HEK293 (cell line): ENCODE data around the gene PTPN6.

ENCODE experiments used
- FEZF1 ChIP-seq: fragments of 450-650 bp; formaldehyde crosslinking; IDR thresholded peaks from 2 replicates; pipeline ENCODE4 v1.5.1; 2016; ENCODE audit warnings: missing biosample characterization, missing genetic modification characterization
- GLI2 ChIP-seq: fragments of 450-650 bp; formaldehyde crosslinking; IDR thresholded peaks from 2 replicates; pipeline ENCODE4; 2017; ENCODE audit warnings: missing biosample characterization, missing genetic modification characterization, low read depth, borderline replicate concordance
- GLIS2 ChIP-seq: fragments of 450-650 bp; formaldehyde crosslinking; IDR thresholded peaks from 2 replicates; pipeline ENCODE4 v1.5.1; 2016; ENCODE audit warnings: missing biosample characterization, missing genetic modification characterization
- IKZF3 ChIP-seq: fragments of 450-650 bp; IDR thresholded peaks from 2 replicates; pipeline ENCODE4 v1.5.0; 2018; ENCODE audit warnings: missing biosample characterization, mild to moderate bottlenecking, missing genetic modification characterization, moderate library complexity
- REPIN1 ChIP-seq: fragments of 450-650 bp; formaldehyde crosslinking; IDR thresholded peaks from 2 replicates; pipeline ENCODE4 v1.5.1; 2017; ENCODE audit warnings: missing biosample characterization, missing genetic modification characterization, low read depth
- TCF7L2 ChIP-seq: IDR thresholded peaks from 2 replicates; pipeline ENCODE4 v1.6.1; 2011; ENCODE audit warnings: low read depth, mild to moderate bottlenecking, inconsistent platforms, low read length, moderate library complexity, borderline replicate concordance
- ZNF10 ChIP-seq: fragments of 450-650 bp; formaldehyde crosslinking; IDR thresholded peaks from 2 replicates; pipeline ENCODE4 v1.5.1; 2017; ENCODE audit warnings: missing biosample characterization, missing genetic modification characterization
- ZNF184 ChIP-seq: fragments of 450-650 bp; IDR thresholded peaks from 2 replicates; pipeline ENCODE4 v1.5.1; 2018; ENCODE audit warnings: missing biosample characterization, mild to moderate bottlenecking, missing genetic modification characterization
- ZNF211 ChIP-seq: fragments of 450-650 bp; formaldehyde crosslinking; IDR thresholded peaks from 2 replicates; pipeline ENCODE4 v1.5.1; 2016; ENCODE audit warnings: low read depth, missing biosample characterization, missing genetic modification characterization
- ZNF214 ChIP-seq: fragments of 450-650 bp; formaldehyde crosslinking; IDR thresholded peaks from 2 replicates; pipeline ENCODE4 v1.5.1; 2017; ENCODE audit warnings: missing biosample characterization, mild to moderate bottlenecking, missing genetic modification characterization, borderline replicate concordance
- ZNF266 ChIP-seq: fragments of 450-650 bp; formaldehyde crosslinking; IDR thresholded peaks from 2 replicates; pipeline ENCODE4 v1.5.1; 2016; ENCODE audit warnings: missing biosample characterization, missing genetic modification characterization, low read depth
- ZNF366 ChIP-seq: fragments of 450-650 bp; formaldehyde crosslinking; conservative IDR thresholded peaks from 2 replicates; pipeline ENCODE4 v1.5.1; 2016; ENCODE audit warnings: missing biosample characterization, missing genetic modification characterization
- ZNF48 ChIP-seq: fragments of 450-650 bp; formaldehyde crosslinking; IDR thresholded peaks from 2 replicates; pipeline ENCODE4 v1.5.1; 2016; ENCODE audit warnings: missing biosample characterization, missing genetic modification characterization
- ZNF514 ChIP-seq: fragments of 450-650 bp; formaldehyde crosslinking; IDR thresholded peaks from 2 replicates; pipeline ENCODE4 v1.5.1; 2016; ENCODE audit warnings: missing biosample characterization, missing genetic modification characterization
- ZNF621 ChIP-seq: fragments of 450-650 bp; formaldehyde crosslinking; IDR thresholded peaks from 2 replicates; pipeline ENCODE4 v1.5.1; 2017; ENCODE audit warnings: missing biosample characterization, missing genetic modification characterization
- ZNF626 ChIP-seq: fragments of 450-650 bp; sonication (Bioruptor Pico); formaldehyde crosslinking; IDR thresholded peaks from 2 replicates; pipeline ENCODE4 v1.5.1; 2018; ENCODE audit warnings: missing biosample characterization, missing genetic modification characterization, inconsistent platforms
- ZNF629 ChIP-seq: fragments of 450-650 bp; formaldehyde crosslinking; IDR thresholded peaks from 2 replicates; pipeline ENCODE4 v1.5.1; 2017; ENCODE audit warnings: missing biosample characterization, missing genetic modification characterization
- ZNF76 ChIP-seq: fragments of 450-650 bp; formaldehyde crosslinking; IDR thresholded peaks from 2 replicates; pipeline ENCODE4; 2016; ENCODE audit warnings: low read depth, missing biosample characterization, missing genetic modification characterization, borderline replicate concordance
- TF ChIP-seq, protein P1 (sequence below): fragments of 450-650 bp; formaldehyde crosslinking; IDR thresholded peaks from 2 replicates; pipeline ENCODE4 v1.5.1; 2017; ENCODE audit warnings: missing biosample characterization, missing genetic modification characterization
- TF ChIP-seq, protein P2 (sequence below): fragments of 450-650 bp; formaldehyde crosslinking; IDR thresholded peaks from 2 replicates; pipeline ENCODE4 v1.5.1; 2016; ENCODE audit warnings: missing biosample characterization, missing genetic modification characterization
- TF ChIP-seq, protein P3 (sequence below): fragments of 450-650 bp; formaldehyde crosslinking; IDR thresholded peaks from 2 replicates; pipeline ENCODE4 v1.5.1; 2016; ENCODE audit warnings: missing biosample characterization, missing genetic modification characterization
- TF ChIP-seq, protein P4 (sequence below): fragments of 450-650 bp; formaldehyde crosslinking; IDR thresholded peaks from 2 replicates; pipeline ENCODE4 v1.5.1; 2016; ENCODE audit warnings: missing biosample characterization, missing genetic modification characterization, borderline replicate concordance
- TF ChIP-seq, protein P5 (sequence below): fragments of 450-650 bp; formaldehyde crosslinking; IDR thresholded peaks from 2 replicates; pipeline ENCODE4; 2016; ENCODE audit warnings: missing biosample characterization, missing genetic modification characterization
- TF ChIP-seq, protein P6 (sequence below): fragments of 450-650 bp; formaldehyde crosslinking; IDR thresholded peaks from 2 replicates; pipeline ENCODE4 v1.5.0; 2017; ENCODE audit warnings: missing biosample characterization, missing genetic modification characterization, borderline replicate concordance

PTPN6 gene

DNA sequence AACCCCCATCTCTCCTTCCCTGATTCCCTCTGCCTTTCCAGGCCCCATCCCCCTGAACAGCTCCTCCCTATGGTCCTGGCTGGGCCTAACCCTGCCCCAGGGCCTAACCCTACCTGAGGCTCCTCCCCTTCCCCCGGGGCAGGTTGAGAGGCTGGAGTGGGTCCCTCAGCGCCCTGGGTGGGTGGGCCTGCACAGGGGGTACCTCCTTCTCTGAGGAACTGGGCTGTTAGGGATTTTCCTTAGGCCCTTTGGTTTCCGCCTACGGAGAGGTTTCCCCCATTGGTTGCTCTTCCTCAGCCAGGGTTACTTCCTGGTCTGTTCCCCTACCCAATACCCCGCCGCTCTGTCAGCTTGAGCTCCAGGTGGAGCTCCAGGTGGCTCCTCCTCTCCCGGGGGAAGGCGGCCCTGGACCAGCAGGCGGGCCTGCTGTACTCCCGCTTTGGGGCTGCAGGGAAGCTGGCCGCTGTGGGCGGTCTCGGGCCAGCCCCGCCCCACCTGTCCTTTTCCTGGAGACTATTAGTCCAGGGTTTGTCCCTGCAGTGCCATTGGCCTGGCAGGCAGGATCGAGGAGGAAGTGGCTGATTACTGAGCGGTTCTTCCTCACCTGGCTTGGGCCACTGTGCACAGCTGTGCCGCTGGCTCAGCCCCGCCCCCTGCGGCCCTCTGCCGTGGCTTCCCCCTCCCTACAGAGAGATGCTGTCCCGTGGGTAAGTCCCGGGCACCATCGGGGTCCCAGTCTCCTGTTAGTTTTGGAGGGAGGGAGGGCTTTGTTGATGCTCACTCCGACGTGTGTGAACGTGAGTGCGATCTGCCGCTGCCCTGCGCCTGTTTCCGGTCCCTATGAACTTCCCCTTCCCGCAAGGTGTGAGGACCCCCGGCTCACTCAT, 4.9 kb upstream of the PTPN6 start (continued):
- TF ChIP-seq ZNF10 (tag by site-specific recombination), result no peak
- no peak for TF ChIP-seq ZNF514 (tag by site-specific recombination)
- TF ChIP-seq ZNF629 (tag by site-specific recombination), result no peak
- TF ChIP-seq GLIS2, result peak; percentile 65
- TF ChIP-seq, protein P1, sequence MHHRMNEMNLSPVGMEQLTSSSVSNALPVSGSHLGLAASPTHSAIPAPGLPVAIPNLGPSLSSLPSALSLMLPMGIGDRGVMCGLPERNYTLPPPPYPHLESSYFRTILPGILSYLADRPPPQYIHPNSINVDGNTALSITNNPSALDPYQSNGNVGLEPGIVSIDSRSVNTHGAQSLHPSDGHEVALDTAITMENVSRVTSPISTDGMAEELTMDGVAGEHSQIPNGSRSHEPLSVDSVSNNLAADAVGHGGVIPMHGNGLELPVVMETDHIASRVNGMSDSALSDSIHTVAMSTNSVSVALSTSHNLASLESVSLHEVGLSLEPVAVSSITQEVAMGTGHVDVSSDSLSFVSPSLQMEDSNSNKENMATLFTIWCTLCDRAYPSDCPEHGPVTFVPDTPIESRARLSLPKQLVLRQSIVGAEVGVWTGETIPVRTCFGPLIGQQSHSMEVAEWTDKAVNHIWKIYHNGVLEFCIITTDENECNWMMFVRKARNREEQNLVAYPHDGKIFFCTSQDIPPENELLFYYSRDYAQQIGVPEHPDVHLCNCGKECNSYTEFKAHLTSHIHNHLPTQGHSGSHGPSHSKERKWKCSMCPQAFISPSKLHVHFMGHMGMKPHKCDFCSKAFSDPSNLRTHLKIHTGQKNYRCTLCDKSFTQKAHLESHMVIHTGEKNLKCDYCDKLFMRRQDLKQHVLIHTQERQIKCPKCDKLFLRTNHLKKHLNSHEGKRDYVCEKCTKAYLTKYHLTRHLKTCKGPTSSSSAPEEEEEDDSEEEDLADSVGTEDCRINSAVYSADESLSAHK (tag by site-specific recombination), result no peak
- peak; percentile 54; the same call in 1 of the 2 replicates for TF ChIP-seq FEZF1 (tag by site-specific recombination)
- no peak for TF ChIP-seq ZNF214 (tag by site-specific recombination)
- TF ChIP-seq ZNF184 (tag by site-specific recombination), result no peak
- peak; percentile 80 for TF ChIP-seq IKZF3
- TF ChIP-seq ZNF48 (tag by site-specific recombination), result no peak
- TF ChIP-seq ZNF366, result no peak
- TF ChIP-seq REPIN1 (tag by site-specific recombination), result no peak
- TF ChIP-seq, protein P2, sequence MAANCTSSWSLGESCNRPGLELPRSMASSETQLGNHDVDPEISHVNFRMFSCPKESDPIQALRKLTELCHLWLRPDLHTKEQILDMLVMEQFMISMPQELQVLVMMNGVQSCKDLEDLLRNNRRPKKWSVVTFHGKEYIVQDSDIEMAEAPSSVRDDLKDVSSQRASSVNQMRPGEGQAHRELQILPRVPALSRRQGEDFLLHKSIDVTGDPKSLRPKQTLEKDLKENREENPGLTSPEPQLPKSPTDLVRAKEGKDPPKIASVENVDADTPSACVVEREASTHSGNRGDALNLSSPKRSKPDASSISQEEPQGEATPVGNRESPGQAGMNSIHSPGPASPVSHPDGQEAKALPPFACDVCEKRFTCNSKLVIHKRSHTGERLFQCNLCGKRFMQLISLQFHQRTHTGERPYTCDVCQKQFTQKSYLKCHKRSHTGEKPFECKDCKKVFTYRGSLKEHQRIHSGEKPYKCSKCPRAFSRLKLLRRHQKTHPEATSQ (tag by site-specific recombination), result no peak
- TF ChIP-seq, protein P3, sequence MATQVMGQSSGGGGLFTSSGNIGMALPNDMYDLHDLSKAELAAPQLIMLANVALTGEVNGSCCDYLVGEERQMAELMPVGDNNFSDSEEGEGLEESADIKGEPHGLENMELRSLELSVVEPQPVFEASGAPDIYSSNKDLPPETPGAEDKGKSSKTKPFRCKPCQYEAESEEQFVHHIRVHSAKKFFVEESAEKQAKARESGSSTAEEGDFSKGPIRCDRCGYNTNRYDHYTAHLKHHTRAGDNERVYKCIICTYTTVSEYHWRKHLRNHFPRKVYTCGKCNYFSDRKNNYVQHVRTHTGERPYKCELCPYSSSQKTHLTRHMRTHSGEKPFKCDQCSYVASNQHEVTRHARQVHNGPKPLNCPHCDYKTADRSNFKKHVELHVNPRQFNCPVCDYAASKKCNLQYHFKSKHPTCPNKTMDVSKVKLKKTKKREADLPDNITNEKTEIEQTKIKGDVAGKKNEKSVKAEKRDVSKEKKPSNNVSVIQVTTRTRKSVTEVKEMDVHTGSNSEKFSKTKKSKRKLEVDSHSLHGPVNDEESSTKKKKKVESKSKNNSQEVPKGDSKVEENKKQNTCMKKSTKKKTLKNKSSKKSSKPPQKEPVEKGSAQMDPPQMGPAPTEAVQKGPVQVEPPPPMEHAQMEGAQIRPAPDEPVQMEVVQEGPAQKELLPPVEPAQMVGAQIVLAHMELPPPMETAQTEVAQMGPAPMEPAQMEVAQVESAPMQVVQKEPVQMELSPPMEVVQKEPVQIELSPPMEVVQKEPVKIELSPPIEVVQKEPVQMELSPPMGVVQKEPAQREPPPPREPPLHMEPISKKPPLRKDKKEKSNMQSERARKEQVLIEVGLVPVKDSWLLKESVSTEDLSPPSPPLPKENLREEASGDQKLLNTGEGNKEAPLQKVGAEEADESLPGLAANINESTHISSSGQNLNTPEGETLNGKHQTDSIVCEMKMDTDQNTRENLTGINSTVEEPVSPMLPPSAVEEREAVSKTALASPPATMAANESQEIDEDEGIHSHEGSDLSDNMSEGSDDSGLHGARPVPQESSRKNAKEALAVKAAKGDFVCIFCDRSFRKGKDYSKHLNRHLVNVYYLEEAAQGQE (tag by site-specific recombination), result no peak
- TF ChIP-seq ZNF621, result no peak
- TF ChIP-seq ZNF266 (tag by site-specific recombination), result no peak
- no peak for TF ChIP-seq GLI2 (tag by site-specific recombination)
- no peak for TF ChIP-seq ZNF626 (tag by site-specific recombination)
- TF ChIP-seq TCF7L2, result no peak
- TF ChIP-seq, protein P4, sequence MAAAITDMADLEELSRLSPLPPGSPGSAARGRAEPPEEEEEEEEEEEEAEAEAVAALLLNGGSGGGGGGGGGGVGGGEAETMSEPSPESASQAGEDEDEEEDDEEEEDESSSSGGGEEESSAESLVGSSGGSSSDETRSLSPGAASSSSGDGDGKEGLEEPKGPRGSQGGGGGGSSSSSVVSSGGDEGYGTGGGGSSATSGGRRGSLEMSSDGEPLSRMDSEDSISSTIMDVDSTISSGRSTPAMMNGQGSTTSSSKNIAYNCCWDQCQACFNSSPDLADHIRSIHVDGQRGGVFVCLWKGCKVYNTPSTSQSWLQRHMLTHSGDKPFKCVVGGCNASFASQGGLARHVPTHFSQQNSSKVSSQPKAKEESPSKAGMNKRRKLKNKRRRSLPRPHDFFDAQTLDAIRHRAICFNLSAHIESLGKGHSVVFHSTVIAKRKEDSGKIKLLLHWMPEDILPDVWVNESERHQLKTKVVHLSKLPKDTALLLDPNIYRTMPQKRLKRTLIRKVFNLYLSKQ (tag by site-specific recombination), result no peak
- TF ChIP-seq ZNF76 (tag by site-specific recombination), result peak; percentile 40; the same call in 1 of the 2 replicates
- TF ChIP-seq ZNF211 (tag by site-specific recombination), result no peak
- TF ChIP-seq, protein P5, sequence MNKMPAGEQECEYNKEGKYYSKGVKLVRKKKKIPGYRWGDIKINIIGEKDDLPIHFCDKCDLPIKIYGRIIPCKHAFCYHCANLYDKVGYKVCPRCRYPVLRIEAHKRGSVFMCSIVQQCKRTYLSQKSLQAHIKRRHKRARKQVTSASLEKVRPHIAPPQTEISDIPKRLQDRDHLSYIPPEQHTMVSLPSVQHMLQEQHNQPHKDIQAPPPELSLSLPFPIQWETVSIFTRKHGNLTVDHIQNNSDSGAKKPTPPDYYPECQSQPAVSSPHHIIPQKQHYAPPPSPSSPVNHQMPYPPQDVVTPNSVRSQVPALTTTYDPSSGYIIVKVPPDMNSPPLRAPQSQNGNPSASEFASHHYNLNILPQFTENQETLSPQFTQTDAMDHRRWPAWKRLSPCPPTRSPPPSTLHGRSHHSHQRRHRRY (tag by site-specific recombination), result no peak
- TF ChIP-seq, protein P6, sequence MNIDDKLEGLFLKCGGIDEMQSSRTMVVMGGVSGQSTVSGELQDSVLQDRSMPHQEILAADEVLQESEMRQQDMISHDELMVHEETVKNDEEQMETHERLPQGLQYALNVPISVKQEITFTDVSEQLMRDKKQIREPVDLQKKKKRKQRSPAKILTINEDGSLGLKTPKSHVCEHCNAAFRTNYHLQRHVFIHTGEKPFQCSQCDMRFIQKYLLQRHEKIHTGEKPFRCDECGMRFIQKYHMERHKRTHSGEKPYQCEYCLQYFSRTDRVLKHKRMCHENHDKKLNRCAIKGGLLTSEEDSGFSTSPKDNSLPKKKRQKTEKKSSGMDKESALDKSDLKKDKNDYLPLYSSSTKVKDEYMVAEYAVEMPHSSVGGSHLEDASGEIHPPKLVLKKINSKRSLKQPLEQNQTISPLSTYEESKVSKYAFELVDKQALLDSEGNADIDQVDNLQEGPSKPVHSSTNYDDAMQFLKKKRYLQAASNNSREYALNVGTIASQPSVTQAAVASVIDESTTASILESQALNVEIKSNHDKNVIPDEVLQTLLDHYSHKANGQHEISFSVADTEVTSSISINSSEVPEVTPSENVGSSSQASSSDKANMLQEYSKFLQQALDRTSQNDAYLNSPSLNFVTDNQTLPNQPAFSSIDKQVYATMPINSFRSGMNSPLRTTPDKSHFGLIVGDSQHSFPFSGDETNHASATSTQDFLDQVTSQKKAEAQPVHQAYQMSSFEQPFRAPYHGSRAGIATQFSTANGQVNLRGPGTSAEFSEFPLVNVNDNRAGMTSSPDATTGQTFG (tag by site-specific recombination), result no peak
